Activated CD4-positive, alpha-beta T cell treated with anti-CD3 and anti-CD28 coated beads, Interleukin-2, amount 50 U/mL, for 16 hours (primary cell): ENCODE data around the gene CRACR2B.

Experiments
- DNase-seq: peaks from one replicate; pipeline ENCODE4 v3.0.0-alpha.2; 2020

CRACR2B gene

GRCh38 chr11:839875-840617 is 12.3 kb downstream of the CRACR2B start:
- DNase-seq = no peak

GRCh38 chr11:841981-842369 is 14.3 kb downstream of the CRACR2B start:
- DNase-seq = no peak

- peak; percentile 88 for DNase-seq
Observed at GRCh38 chr11:842370-843002, 14.8 kb downstream of the CRACR2B start, which contains the start of the genes POLR2L and TSPAN4. TSS of gene POLR2L (minus strand) at chr11:842529. CDS start at chr11:842508, 21 bp downstream. TSS of gene TSPAN4 (plus strand) at chr11:842852. CDS start at chr11:850305, 7,453 bp downstream.

- no peak for DNase-seq
Observed at GRCh38 chr11:843086-843734, 15.5 kb downstream of the CRACR2B start.

- no peak for DNase-seq
Observed at GRCh38 chr11:843818-844692, 16.3 kb downstream of the CRACR2B start.

GRCh38 chr11:844693-845644 is 17.2 kb downstream of the CRACR2B start:
- DNase-seq = no peak

- DNase-seq = no peak
Observed at GRCh38 chr11:845872-846495, 18.3 kb downstream of the CRACR2B start.

- DNase-seq = no peak
Observed at GRCh38 chr11:846496-847098, 18.9 kb downstream of the CRACR2B start.

GRCh38 chr11:847876-848275 is 20.2 kb downstream of the CRACR2B start:
- no peak for DNase-seq

- peak; percentile 68 for DNase-seq
Observed at GRCh38 chr11:848380-848931, 20.7 kb downstream of the CRACR2B start.

- no peak for DNase-seq
Observed at GRCh38 chr11:849104-849824, 21.5 kb downstream of the CRACR2B start.

GRCh38 chr11:849951-850774 is 22.4 kb downstream of the CRACR2B start:
- DNase-seq = no peak

GRCh38 chr11:850775-851763 is 23.4 kb downstream of the CRACR2B start:
- no peak for DNase-seq

GRCh38 chr11:852762-853161 is 25.0 kb downstream of the CRACR2B start:
- no peak for DNase-seq

GRCh38 chr11:853682-854448 is 26.1 kb downstream of the CRACR2B start:
- DNase-seq = no peak

GRCh38 chr11:854601-855329 is 27.0 kb downstream of the CRACR2B start:
- DNase-seq = no peak
